ENCODE measurements around the gene SIM2.

The SIM2 gene

GRCh38 chr21:36704958-36705678, 6.2 kb downstream of the SIM2 start:
- H3K4me3 ChIP-seq (replicated peaks; ENCODE audit: low read depth, low read length) = no peak overlapping the region
- no peak for DNase-seq (ENCODE audit: extremely low read depth, low read depth)
- no peak for TF ChIP-seq CTCF (IDR thresholded peaks at IDR 0.05; ENCODE audit: low read depth, low read length, missing control alignments)

- no peak for TF ChIP-seq CTCF (IDR thresholded peaks at IDR 0.05; ENCODE audit: low read depth, low read length, missing control alignments)
- H3K4me3 ChIP-seq (replicated peaks; ENCODE audit: low read depth, low read length) = no peak overlapping the region
- DNase-seq (ENCODE audit: extremely low read depth, low read depth) = no peak
Observed at GRCh38 chr21:36705679-36706481, 7.0 kb downstream of the SIM2 start.

- no peak for DNase-seq (ENCODE audit: extremely low read depth, low read depth)
- no peak overlapping the region for H3K4me3 ChIP-seq (replicated peaks; ENCODE audit: low read depth, low read length)
- no peak for TF ChIP-seq CTCF (IDR thresholded peaks at IDR 0.05; ENCODE audit: low read depth, low read length, missing control alignments)
Observed at GRCh38 chr21:36706482-36706852, 7.6 kb downstream of the SIM2 start.

- DNase-seq (ENCODE audit: extremely low read depth, low read depth) = no peak
- no peak overlapping the region for H3K4me3 ChIP-seq (replicated peaks; ENCODE audit: low read depth, low read length)
- TF ChIP-seq CTCF (IDR thresholded peaks at IDR 0.05; ENCODE audit: low read depth, low read length, missing control alignments) = no peak
Observed at GRCh38 chr21:36706951-36707762, 8.2 kb downstream of the SIM2 start.

GRCh38 chr21:36707763-36708285, 8.9 kb downstream of the SIM2 start:
- no peak for TF ChIP-seq CTCF (IDR thresholded peaks at IDR 0.05; ENCODE audit: low read depth, low read length, missing control alignments)
- no peak overlapping the region for H3K4me3 ChIP-seq (replicated peaks; ENCODE audit: low read depth, low read length)
- DNase-seq (ENCODE audit: extremely low read depth, low read depth) = no peak

GRCh38 chr21:36708286-36709029, 9.5 kb downstream of the SIM2 start:
- H3K4me3 ChIP-seq (replicated peaks; ENCODE audit: low read depth, low read length) = no peak overlapping the region
- no peak for TF ChIP-seq CTCF (IDR thresholded peaks at IDR 0.05; ENCODE audit: low read depth, low read length, missing control alignments)
- DNase-seq (ENCODE audit: extremely low read depth, low read depth) = no peak

All from HFF-Myc (cell line).